Measurements from ENCODE around the gene SH3PXD2B.
A peak's percentile ranks its signal among the peaks of the same experiment; 100 is the strongest.
"Not testable (repeated sequence)": the region's sequence is repeated elsewhere in the genome, so short reads cannot be mapped to it uniquely, and the experiment has no call there.

Gene SH3PXD2B

DNA sequence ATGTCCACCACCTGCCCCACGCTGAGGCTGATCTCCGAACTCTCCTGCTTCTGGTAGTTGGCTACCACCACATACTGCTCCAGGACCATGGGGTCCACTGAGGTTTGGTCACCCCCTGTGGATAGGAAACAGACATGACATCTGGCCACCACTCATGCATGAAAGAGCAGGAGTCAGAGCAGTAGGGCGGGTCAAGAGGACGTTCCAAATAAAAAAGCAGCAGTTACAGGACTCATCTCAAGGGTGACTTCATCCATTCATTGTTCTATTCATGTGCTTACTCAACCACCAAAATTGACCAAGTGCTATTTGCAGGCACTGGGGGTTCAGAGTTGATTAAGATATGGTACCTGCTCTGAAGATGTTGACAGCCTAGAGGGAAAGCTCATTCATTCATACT is 91.6 kb downstream of the SH3PXD2B start:
- peak; percentile 40 for DNase-seq

DNA sequence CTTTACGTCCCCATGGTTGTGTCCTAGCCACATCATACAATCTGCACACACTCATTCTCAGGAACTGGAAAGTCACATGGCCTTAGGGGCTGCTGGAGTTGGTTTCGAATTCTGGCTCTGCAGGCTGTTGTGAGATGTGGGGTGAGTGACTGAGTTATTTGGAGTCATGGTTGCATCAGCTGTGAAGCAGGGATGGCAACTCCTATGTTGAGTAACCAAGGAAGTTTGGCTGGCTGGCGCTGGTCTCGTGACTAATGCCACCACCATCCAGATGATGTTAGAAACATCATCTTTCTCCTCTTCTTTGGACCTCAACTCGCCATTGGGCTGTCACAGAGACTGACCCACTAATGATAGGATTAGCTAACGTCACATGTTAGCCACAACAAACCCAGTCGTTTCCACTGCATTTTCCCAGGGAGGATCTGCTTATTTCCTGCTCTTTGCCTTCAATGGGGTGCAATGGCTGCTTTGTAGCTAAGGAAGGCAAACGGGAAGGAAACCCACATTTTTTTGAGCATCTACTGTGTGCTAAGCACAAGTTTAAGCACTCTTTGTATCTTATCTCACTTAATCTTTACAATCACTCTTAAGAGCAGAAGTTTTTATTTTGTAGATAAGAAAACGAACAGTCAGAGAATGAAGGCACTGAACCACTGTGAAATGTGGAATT is 92.6 kb downstream of the SH3PXD2B start:
- peak; percentile 12 for DNase-seq

DNA sequence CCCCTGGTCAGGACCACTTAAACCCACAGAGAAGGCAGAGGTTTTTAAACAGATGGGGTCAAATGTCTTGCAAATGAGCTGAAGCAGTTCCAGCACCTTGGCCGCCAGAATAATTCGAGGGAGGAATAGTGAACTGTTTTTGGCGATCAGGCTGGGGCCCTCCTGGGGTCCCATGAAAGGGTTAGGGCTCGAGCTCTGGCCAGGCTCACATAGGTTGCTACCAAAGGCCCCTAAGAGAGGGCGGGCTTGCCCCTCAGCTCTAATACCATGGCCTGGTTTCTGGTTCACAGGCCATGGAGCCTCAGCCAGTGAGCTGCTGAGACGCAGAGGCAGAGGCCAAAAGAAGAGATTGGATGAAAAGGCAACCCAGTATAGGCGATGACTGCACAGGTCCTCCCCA is 96.0 kb downstream of the SH3PXD2B start:
- no peak for DNase-seq

DNA sequence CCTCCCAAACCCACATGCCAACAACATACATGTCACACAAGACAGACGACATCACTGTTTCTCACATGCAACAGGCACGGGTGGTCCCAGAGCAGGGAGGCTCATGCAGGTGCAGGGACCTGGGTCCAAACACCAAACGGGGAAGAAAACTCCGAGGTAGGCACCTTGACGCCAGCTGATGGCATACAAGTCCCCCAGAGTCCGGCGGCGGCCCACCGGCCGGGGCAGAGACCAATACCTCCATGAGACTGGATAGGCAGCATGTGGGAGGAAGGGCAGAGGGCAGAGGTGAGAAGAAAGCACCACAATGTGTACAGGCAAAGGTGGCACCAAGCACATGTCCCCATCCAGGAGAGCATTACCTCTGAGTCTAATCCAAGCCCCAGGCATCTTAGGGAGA is 97.8 kb downstream of the SH3PXD2B start:
- no peak for DNase-seq

DNA sequence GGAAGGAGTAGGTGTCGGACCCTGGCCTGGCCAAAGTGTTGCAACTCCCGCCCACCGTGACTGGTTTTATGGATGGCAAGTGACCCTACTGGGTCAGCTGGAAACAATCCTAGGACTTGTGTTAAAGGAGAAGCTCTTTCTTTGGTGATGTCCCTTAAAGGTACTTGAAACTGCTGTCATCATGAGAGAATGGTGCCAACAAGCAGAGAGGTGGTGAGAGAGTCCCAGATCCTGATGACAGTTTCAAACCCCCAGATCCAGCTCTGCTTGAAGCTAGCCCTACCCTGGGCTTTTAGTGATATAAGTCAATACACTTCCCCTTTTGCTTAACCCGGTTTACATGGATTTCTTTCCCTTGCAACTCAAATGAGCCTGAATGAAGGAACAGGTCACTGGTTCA is 98.3 kb downstream of the SH3PXD2B start:
- no peak for DNase-seq

DNA sequence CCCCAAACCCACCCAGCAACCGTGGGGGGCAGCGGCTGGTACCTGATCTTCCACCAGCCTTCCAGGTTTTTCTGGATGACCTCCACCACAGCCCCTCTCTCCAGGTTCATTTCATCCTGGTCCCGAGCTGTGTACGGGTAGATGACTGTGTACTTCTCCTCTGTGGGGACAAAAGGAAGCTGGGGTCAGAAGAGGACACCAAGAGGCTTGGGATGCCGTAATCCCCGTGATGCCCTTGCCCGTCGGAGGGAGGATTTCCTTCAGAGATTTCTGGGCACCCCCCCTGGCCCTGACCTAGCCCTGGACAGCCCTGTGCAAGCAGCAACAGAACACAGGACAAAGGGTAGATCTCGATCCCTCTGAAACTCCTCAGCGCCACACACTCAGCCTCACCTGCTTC is 100.5 kb downstream of the SH3PXD2B start:
- no peak for DNase-seq

DNA sequence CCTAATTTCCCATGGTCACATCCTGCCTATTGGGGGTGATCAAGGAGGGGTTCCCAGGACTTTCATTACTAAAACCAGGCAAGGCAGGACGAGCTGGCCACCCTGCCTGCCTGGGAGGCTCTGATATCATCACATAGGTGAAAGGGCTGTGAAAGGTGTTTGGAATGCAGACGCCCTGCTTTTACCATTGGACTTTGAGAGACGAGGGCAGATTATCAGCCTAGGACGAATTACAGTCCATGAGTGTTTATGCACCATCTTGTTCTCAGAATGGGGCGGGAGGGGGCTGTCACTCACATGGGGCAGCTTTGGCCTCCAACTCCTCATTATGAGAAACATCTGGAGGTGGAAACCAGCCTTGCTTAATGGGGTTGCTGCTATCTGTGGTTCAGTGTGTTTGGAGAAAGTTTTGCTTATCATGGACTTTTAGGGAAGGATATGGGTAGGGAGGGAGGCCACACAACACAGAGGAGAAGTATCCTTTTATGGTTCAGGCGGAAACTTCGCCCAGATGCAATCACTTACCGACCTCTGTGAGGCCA is 101.0 kb downstream of the SH3PXD2B start:
- no peak for DNase-seq

DNA sequence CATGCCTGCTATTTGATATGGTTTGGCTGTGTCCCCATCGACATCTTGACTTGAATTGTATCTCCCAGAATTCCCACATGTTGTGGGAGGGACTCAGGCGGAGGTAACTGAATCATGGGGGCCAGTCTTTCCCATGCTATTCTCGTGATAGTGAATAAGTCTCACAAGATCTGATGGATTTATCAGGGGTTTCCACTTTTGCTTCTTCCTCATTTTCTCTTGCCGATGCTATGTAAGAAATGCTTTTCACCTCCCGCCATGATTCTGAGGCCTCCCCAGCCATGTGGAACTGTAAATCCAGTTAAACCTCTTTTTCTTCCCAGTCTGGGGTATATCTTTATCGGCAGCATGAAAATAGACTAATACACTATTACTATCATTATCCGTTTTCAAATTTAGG is 101.8 kb downstream of the SH3PXD2B start:
- DNase-seq = not testable (repeated sequence)

DNA sequence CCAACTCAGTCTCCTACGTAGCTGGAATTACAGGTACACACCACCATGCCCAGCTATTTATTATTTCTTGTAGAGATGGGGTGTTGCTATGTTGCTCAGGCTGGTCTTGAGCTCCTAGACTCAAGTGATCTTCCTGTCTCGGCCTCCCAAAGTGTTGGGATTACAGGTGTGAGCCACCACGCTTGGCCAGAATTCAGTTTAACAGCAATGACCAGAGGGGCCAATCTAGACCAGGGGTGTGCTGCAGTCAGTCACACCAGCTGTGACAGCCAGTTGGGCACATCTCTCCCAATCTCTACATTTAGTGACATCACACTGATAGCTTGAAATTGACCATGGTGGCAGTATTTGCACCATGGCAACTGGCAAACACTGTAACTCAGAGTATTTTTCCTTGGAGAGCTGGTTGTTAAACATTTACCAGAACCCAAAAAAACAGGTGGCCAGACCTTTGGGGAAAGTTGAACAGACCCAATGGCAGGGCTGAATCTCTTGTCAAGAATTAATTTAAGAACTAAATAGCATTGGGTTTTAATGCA is 103.0 kb downstream of the SH3PXD2B start:
- DNase-seq = no peak

DNA sequence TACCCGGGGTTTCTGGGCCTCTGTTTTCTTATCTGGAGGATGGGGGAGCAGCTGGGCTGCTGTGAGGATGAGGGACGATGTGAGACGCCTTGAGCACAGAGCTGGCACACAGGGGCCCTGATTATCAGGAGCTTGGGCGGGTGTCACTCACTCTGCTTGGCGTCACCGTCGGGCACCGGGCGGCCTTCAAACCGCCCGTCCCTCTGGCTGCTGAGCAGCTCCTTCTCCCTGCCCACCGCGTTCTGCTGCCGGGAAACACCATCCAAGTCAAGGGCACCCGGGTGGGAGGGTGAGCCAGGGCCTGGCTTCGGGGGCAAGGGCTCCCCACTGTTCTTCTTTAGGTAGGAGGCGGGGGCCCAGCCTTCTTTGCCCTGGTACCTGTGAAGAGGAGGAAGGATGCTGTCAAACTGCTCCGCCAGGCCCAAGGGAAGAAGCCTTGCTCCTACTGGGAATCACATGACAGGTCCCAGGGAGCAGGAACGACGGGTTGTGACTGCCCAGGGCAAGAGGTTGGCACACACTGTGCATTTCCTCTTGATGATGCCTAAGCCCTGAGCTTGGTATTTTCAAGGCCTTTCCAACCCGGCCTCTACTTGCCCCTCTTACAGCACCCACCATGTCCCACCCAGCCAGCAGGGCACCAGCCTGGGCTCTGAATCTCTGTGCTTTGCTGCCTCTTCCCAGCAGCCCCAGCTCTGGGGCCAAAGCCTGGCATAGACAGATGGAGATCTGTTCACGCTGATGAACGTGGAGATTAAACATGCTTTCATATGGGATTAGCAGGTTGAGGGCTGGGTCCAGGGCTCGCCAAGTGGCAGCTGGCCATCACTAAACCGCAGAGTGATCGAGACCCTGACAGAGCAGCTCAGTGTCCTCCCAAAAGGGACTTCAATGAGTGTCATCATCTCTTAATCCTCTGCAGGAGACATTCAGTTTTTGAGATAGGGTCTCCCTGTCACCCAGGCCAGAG is 103.8 kb downstream of the SH3PXD2B start:
- DNase-seq = no peak

DNA sequence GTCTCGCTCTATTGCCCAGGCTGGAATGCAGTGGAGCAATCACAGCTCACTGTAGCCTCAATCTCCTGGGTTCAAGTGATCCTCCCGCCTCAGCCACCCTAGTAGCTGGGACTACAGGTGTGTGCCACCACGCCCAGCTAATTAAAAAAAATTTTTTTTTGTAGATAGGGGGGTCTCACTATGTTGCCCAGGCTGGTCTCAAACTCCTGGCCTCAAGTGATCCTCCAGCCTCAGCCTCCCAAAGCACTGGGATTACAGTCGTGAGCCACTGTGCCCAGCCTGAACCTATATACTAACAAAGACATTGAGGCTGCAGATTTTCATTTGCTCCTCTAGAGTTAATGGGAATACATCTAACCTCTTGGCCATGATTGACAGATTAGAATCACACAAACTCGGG is 105.6 kb downstream of the SH3PXD2B start:
- DNase-seq = not testable (repeated sequence)

DNA sequence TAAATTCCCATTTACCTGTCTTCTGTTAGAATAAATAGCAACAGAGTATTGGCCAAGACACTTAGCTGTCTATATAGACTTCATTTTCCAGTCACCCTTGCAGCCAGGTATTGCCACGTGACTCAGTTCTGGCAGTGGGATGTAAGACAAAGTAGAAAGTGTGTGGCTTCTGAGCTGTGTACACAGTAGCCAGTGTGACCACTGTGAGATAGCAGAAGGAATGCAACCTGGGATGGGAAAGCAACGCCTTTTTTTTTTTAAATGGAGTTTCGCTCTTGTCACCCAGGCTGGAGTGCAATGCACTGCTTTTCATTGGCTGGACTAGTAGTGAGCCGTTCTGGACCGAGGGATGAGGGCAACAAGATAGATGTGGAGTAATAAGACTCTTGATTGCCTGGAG is 106.2 kb downstream of the SH3PXD2B start:
- no peak for DNase-seq

DNA sequence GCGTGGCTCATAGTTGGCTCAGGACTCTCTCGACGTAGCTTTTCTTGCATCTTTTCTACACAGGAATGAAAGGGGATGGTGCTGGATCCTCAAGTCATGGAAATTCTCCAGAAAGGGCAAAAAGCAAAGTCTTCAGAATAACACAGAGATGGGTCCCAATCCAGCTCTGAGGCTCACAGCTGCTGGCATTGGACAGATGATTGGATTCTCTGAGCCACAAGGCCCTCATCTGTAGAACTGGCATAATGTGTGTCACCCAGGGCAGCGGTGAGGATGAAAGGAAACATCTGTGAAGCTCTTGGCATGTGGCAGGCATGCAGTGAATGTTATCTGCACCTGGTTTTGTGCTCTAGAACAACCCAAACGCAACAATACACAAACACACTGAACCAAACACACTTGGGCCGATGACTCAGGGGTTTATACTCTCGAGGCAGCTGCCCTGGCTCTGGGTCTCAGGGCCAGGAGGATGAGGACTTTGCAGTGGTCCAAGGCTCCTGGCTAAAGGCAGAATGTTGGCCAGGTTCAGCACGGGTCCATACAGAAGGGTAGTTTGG is 106.8 kb downstream of the SH3PXD2B start:
- DNase-seq = no peak

DNA sequence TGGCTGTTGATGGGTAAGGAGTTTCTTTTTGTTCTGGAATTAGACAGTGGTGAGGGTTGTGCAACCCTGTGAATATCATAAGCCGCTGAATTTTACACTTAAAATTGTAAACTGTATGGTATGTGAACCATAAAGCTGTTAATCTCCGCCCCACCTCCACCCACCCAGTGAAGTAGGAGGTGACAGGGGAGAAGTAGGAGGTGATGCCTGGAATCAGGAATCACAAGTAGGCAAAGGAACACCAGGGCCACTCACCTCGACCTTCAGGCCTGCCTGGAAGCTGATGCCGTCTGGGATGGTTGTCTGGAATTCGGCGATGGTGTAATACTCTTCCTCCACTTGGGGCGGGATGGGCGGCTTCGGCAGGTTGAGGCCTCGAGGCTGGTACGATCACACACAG is 108.4 kb downstream of the SH3PXD2B start:
- DNase-seq = no peak

DNA sequence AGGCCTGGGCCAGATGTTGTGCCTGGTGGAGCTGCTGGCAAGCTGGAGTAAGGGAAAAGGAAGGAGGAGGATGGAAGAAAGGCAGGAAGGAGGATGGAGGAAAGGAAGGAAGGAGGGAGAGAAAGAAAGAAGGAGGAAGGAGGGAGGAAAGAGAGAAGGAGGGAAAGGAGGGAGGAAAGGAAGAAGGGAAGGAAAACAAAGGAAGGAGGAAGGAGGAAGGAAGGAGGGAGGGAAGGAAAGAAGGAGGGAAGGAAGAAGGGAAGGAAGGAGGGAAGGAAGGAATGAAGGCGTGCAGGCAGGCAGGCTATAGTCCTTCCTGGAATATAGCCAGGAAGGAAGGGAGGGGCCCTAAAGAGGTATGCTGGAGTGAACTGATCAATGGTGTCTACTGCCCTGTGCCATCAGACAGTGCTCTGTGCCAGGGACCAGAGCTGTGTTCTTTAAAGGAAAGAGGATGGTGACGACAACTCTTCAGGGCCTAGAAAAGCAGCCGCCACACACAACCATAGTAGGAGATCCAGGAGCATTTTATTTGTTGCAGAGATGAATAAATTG is 109.4 kb downstream of the SH3PXD2B start:
- no peak for DNase-seq

DNA sequence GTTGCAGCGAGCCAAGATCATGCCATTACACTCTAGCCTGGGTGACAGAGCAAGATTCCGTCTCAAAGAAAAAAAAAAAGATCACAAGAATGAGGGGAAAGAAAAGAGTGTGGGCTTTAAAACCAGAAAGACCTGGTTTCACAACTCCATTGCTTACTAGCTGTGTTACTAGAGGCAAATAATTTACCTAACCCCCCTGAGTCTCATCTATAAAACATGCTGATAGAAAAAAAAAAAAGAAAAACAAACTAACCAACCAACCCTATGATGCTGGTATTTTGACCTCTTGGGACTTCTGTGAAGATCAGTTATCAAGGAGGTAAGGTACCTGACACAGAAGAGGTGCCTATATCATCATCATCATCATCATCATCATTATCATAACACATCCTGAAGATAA is 110.6 kb downstream of the SH3PXD2B start:
- no peak for DNase-seq

DNA sequence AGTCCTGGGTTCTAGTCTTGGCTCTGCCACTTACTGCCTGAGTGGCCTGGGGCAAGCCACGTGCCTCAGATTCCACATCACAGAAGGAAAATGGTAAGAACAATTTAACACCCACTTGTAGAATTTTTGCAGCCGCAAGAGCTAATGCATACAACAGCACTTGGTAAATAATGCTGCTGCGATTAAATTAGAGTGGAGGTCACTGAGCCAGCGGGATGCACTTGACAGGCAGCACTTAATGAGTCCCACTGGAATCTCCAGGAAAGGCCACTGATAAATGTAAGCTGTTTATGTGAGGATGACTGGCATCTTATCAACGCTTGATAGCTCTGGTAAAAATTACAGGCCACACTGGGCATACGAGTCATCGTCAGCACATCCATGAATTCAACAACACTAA is 111.4 kb downstream of the SH3PXD2B start:
- DNase-seq = peak; percentile 56

DNA sequence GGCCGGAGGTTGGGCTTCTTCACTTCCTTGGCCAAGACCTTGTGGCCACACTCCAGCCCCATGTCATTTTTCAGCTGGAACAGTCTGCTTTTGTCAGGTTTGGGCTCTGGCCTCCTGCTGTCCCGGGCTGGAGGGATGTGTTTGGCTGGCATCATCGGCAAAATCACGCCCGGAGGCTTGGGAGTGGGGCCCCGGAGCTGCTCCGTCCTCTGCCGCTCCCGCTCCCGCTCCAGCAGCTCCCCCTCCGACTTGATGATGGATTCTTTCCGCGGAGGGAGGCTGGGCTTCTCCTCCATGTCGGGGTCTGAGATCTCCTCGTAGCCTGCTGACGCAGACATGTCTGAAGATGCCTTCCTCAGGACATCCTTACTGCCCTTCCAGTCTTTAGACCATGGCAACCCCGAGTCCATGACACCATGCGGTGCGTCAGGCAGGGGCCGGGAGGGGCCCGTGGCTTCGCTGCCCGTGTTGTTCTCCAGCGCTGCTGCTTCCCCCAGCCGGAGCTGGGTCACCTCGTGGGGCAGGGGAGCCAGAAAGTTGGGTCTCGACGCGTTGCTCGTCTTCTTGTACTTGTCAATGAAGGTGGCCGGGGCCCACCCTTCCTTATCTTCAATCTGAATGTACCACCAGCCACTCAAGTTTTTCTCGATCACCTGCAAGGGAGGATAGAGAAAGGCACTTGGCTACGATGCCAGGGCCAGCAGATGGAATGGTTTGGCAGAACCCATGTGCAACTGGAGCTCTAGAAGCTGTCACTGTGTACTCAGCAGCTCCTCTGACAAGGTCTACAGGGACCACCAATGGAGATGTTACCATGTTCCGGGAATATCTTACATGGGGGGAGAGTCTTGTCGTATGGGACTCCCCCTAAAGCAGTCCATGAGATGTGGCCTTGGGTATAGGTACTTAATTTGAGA is 114.8 kb downstream of the SH3PXD2B start:
- no peak for DNase-seq

DNA sequence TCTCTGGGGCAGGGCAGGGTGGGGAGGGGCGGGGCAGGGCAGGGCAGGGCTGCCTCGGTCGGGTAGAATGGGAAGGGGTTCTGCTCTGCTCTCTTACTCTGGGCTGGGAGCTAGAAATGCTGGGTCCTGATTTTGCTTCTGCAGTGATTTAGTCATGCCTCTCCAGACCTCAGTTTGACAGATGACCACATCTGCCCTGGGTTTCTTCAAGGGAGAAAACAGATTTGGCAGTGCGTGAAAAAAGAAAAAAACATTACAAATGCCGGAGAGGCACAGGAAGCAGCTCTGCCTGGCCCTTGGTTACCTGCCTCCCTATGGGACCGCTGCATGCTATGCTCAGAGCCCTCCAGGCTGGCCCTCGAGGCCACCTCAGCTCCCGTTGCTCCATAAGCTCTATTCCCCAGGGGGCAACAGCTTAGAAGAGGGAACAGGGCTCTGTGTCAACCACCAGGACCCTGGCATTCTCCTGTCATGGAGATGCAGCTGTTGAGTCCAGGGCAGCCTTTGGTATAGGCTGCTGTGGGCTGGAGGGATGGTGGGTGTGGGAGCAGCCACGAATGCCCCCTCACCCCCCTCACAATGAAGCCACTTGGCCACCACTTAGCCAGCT is 117.5 kb downstream of the SH3PXD2B start:
- DNase-seq = no peak

DNA sequence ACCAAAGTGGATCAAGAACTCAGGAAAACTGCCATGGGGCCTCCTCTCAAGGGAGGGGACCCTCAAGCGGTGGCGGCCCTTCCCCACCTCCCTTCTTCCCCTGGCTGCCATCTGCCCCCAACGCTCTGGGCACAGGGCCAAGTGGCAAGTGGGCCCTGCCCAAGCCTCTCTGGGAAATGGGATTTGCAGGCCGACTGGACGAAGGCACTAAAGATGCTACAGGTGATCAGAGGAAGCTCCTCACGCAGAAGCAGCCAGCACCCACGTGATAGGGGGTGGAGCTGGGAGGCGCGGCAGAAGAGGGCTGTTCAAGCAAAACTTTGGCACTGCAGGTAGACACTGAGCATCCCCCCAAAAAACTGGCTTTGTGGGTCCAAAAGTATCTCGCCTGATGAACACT is 118.1 kb downstream of the SH3PXD2B start:
- DNase-seq = no peak

DNA sequence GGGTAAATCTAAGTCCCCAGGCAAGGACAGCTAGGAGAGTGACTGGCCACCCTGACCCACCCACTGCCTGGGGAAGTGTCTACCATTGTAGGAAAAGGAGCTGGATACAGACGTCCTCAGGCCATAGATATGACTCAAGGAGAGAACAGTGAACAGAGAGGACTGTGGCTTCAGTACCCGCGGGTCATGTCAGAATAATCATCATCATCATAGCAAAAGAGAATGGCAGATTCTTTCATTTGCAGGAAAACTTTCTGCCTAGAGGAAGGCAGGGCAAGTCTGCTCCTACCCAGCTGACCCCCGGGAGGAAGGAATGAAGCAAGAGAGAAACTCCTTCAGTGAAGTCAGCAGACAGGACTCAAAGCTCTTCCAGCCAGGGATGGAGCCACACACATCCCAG is 118.6 kb downstream of the SH3PXD2B start:
- DNase-seq = no peak
